Raji (cell line): ENCODE measurements around the gene SERTAD2.

Experiments
- POLR2A ChIP-seq: IDR thresholded peaks from 2 replicates; pipeline ENCODE4 v1.6.1; 2011; ENCODE audit warnings: low read depth, low read length, control low read depth; ENCODE audit not compliant: insufficient read depth

SERTAD2 gene

DNA sequence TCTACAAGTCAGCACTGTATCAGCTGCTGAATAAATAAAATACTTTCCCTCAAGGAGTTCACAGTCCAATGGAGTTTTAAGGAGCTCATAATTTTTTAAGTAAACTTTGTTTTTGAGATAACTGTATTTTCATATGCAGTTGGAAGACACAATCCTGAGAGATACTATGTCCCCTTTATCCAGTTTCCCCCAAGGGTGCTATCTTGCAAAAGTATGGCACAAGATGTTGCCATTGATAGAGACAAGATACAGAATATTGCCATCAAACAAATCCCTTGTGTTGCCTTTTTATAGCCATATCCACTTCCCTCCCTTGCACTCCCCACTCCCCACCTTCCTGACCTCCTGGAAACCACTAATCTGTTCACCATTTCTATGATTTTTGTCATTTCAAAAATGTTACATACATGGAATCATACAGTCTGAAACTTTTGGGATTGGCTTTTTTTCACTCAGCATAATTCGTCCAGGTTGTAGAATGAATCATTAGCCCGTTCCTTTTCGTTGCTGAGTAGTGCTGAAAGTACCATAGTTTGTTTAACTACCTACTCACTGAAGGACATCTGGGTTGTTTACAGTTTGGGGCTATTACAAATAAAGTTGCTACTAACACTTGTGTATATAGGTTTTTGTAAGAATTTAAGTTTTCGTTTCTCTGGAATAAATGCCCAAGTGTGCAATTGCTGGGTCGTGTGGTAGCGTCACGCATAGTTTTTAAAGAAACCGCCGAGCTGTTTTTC lies 30.2 kb upstream of the SERTAD2 start:
- no peak for TF ChIP-seq POLR2A

DNA sequence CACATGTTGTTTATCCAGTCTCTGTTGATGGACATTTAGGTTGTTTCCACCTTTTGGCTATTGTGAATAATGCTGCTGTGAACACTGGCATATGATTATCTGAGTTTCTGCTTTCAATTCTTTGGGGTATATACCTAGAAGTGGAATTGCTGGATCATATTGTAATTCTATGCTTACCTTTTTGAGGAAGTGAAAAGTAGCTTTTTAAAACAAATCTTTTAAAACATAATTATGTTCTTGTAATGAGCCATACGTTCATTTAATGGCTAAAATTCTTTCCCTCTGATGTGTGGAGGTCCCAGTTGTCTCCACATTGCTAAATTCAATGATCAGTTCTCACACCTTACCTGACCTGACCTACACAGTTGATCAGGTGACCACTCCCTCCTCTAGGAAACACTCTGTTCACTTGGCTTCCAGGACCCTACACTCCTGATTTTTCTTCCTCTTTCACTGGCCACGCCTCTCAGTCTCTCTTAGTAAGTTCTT lies 27.8 kb upstream of the SERTAD2 start:
- no peak for TF ChIP-seq POLR2A

DNA sequence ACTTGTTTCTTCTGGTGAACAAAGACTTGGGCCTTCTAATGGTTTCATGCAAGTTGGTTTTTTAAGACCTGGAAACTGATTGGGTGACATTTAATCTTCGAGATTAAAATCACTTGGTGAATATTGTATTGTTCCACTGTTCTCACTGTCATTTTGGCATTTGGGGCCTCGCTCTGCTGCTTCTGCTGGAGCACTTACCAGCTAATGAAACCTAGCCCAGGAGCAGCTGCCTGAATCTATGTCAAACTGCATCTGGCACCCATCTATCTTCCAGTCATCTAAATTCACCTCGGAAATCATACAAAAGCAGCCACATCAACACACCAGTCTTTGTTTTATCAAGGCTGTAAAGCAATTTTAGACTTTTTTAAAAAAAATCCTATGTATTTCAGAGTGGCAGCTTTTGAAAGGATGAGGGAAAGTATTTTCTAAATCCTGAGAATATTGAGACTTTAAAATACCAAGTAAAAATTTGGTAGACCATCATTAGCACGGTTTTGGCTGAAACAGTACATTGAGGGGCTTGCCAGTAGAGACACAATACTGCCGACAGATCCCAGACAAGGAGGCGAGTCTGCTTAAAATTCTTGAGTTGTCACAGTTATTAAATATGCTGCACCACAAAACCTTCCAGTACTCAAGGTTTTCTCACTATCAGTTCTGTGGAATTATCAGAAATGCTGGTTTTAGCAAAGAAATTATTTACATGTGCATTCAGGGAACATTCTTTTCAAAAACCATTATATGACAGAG lies 26.1 kb upstream of the SERTAD2 start:
- TF ChIP-seq POLR2A = no peak

DNA sequence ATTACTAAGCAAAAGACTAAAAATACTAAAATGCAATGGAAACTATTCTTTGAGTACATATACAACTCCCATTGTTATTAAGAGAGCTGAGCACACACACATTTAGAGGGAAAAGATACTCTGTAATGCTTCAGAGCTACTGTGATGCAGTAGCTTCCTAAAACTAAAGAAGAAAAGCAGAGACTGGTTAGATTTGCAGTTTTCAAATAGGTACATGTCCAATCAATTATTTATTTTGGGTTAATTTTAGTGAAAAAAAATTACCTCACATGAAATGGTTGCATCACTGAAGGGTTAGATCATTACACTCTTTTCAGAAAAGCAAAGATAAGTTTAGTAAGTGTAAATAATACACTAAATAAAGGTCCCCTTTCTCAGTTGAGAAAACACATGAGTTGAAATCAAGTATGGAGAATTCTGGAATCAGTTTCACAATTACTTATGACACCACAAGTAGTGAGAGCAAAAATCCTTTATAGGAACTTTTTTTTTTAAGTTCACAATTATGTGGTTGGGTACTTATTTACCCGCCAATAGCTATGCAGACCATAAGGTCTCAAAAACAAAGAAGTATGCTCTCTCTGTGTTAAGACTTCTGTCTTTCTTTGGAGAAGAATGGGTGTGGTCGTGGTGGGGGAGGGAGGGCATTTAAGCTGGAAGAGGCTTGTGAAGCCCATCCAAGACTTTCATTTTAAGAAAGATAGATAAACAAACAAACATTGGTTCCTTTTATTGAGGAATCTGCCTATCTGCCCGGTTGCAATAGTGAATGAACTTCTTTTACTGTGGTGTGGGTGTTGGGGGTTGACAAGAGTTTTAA lies 25.3 kb upstream of the SERTAD2 start:
- no peak for TF ChIP-seq POLR2A

DNA sequence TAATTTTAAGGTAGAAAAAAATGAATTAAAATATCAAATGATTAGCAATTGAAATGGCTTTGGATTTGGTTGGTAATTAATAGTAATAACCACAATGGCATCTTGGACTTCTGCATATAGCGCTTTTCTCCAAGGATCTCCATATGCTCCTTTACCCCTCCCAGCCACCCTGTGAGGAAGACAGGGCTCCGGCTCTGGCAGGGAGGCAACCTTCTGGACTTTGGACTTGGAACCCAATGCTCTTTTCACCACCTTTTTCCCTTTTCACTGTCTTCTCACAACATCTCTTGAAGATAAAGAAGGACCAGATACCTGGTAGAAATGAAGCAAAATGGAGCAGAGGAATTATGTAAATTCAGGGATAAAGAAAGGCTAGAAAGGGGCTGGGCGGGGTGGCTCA lies 23.8 kb upstream of the SERTAD2 start:
- TF ChIP-seq POLR2A = no peak

DNA sequence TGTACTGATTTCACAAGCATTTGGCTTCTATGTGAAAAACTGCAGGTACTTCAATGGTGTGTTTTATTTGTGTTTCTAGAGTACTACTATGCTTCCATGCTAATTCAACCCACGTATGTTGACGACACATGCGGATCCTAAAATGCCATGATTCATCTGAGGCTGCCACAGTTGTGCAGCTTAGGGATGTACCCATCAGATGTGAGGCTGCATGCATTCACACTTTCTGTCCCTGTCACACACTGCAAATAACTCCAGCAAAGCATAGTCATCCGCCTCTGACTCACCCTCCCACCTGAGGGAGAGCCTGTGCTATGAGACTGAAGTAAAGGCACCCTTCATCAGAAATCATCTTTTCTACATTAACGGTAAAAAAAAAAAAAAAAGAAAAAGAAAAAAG lies 22.1 kb upstream of the SERTAD2 start:
- TF ChIP-seq POLR2A = no peak

DNA sequence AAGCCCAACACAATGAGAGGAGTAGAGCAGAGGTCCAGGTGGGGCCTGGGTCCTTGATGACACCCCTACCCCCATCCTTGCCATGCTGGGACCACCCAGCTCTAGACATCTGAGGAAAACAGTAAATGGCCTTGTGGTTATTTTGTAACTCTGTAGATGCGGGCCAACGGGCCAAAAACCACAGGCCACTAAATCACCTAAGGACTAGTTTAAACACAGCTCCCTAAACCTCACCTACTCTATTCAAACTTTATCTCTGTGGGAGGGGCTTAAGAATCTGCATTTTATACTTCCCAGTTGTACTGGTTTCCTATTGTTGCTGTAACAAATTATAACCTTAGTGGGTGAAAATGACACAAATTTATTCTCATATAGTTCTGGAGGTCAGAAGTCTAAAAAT lies 19.0 kb upstream of the SERTAD2 start:
- no peak for TF ChIP-seq POLR2A

DNA sequence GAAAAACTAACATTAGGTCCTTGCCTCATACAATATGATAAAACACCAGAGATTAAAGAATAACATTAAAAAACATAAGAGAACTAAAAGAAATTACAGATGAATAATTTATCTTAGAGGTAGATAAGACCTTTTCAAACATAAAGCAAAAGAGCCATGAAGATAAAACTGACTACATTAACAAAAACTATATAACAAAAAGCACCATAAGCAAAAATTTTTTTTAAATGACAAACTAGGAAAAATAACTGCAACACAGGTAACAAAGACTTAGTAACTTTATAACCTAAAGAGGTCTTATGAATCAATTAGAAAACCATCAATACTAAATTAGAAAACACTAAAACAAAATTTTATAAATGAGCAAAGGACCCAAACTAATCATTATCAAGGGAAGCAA lies 16.3 kb upstream of the SERTAD2 start:
- TF ChIP-seq POLR2A = no peak

DNA sequence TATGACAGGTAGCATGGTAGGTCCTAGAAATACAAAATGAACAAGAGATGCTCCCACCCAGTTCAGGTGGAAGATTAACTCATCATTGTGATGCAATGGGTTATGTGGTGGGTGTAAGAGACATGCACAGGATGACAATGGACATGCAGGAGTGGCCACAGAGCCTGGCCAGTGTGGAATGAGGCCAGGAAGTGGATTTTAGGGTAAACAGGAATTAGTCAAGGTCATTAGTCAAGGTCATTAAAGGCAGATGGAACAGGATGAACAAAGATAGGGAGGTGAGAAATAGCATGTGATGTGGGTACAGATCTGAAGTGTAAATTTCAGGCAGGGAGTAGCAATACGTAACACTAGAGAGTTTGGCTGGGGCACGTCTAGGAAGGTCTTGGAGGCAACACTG lies 15.6 kb upstream of the SERTAD2 start:
- no peak for TF ChIP-seq POLR2A

DNA sequence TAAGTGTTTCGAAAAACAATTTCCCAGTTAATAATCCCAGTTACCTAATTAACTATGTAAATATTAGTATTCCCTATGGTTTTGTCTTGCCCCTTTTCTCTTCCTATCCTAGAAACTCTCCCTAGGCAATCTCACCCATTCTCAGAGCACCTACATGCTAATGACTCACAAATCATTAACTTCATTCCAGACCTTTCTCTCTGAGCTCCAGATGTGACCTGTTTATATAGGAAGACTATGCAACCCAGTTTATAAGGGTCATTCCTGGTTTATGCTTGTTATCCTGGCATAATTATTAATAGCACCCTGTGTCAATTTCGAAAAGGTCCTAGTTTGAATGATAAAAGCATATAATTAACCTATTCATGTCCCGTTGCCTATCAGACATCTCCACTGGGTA lies 14.8 kb upstream of the SERTAD2 start:
- no peak for TF ChIP-seq POLR2A

DNA sequence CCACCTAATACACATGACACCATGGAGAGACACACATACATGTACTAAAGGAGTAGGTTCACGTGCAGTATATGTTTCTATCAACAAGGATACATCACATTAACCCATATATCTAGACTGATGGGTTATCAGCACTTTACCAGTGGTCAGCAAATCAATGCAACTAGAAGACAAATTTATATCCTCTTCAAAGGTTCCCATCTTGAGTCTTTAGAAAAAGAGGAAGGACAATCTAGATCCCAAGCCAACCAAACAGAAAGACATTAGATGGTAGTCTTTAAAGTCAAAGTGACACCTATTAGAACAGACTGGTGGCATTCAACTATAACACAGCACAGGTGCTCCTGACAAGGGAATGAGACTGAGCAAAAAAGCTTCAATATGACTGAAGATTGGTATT lies 13.8 kb upstream of the SERTAD2 start:
- no peak for TF ChIP-seq POLR2A

DNA sequence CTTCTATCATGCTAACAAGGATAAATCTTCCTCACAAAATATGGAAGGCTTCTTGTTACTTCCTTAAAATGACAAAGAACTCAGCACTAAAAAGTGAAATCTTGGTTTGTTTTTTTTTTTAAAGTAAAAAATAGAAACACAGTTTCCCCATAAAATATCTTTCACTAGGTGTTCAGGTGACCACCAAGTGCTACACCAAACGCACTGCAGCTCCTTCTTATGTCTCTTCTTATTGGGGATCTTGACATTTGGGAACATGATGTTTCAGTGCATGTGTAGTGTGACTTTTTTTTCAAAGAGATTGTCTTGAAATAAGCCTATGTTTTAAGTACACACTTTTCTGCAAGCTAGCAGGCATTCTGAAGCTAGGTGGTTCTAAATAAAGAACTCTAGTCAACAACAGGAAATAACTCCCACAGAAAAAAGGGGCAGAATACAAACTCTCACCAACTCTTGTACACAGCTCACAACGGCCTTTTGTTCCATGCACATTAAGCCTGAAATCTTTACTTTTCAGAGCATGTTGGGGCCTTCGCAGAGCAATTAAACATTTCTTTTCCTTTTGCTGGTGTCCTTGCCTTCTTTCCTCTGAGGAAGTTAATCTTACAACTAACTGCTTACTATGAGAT lies 13.2 kb upstream of the SERTAD2 start:
- TF ChIP-seq POLR2A = no peak

DNA sequence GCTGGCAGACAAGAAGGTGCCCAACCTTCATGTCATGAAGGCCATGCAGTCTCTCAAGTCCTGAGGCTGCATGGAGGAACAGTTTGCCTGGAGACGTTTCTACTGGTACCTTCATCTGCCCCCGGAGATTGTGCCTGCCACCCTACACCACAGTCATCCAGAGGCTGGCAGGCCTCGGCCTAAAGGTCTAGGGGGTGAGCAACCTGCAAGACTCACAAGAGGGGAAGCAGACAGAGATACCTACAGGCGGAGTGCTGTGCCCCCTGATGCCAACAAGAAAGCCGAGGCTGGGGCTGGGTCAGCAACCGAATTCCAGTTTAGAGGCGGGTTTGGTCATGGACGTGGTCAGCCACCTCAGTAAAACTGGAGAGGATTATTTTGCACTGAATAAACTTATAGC lies 12.0 kb upstream of the SERTAD2 start:
- TF ChIP-seq POLR2A = no peak

DNA sequence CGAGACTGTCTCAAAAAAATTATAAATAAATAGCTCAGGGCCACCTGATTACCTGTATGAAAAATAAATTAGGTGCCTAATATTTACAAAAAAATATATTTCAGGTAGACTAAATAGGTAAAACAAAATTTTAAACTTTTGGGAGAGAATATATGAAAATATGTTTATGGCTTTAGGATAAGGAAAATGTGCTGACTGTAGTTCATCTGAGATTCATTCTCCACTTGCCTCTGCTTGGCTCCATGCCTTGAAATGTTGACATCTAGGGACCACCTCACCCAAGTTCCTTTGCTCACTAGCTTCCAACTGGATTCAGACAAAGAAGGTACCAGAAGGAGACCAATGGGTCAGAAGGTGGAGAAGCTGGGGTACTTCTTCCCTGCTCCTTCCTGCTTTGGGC lies 9.7 kb upstream of the SERTAD2 start:
- no peak for TF ChIP-seq POLR2A

DNA sequence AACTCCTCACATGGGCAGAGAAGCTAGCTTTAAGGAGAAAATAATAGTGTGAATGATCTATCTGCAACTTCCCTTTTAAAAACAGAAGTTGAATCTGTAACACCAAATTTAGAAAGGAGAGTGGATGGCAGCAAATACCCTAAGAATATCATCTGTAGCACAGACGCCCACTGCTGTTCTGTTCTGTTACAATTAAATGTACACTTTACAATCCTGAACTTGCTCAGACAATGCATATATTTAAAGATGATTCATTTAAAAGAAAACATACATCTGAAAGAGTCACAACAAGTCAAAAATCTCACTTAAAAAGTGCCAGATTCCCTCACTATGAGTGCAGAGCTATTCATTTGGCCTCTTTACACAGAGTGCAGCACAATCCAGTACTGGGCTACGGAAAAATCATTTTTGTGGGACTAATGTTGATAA lies 8.0 kb upstream of the SERTAD2 start:
- TF ChIP-seq POLR2A = no peak
